AG09319 (cell line): Measurements from ENCODE around the gene KIFC1.

Source experiments
- DNase-seq: peaks from one replicate; pipeline ENCODE4 v3.0.0-alpha.2; 2010; ENCODE audit warnings: low read depth; ENCODE audit errors: extremely low read depth
- CTCF ChIP-seq: IDR thresholded peaks from 2 replicates; pipeline ENCODE4 v1.5.1; 2011; ENCODE audit warnings: low read depth, mild to moderate bottlenecking, inconsistent platforms, low read length, moderate library complexity

The KIFC1 gene

DNA sequence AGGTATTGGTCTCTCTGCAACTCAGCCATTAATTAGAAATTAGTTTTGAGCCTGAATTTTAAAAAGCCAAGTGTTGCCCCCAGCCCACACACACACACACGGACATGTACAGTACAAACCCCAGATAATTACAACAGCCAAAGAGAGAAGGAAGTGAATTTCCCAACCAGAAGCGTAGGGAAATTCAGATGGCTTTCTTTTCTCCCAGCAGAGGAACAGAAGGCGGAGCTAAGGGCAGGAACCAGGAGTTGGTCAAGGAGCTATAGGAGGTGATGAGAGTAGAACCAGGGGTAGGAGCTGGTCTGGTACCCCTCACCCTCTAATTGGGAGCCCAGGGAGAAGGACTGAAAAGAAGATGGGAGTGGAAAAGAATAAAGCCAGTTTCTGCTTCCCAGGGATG is 58.8 kb downstream of the KIFC1 start:
- no peak for DNase-seq
- TF ChIP-seq CTCF, result no peak

DNA sequence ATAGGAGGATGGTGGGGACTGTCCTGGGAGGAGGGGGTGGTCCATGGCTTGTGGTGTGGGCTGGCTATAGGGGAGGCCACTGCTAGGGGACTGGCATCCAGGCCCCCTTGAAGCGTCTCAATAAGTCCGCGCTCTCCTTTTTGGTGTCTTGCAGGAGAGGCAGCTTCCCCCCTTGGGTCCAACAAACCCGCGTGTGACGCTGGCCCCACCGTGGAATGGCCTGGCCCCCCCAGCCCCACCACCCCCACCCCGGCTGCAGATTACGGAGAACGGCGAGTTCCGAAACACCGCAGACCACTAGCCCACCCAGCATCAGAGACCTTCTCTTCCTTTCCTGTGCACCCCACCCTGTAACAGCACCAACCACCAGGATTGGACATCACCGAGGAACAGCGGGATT is 60.0 kb downstream of the KIFC1 start:
- no peak for TF ChIP-seq CTCF
- DNase-seq, result no peak

DNA sequence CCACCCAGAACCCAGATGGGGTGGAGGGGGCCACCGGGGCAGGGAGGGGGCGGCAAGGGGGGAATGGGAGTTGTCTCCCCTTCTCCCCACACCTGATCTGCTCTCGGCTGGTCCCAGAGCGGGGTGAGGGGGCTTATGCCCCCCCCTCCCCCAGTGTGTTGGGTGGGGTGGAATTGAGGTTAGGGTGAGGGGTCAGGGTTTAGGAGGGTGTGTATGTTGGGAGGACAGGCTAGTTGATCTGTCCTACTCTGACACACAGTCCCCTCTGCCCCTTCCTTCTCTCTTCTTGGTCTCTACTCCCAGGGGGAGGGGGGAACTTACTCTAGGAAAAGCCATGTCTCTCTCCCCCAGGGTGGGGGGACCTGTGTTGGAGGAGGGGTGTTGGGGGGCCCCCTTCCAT is 60.9 kb downstream of the KIFC1 start:
- DNase-seq, result no peak
- TF ChIP-seq CTCF, result no peak

DNA sequence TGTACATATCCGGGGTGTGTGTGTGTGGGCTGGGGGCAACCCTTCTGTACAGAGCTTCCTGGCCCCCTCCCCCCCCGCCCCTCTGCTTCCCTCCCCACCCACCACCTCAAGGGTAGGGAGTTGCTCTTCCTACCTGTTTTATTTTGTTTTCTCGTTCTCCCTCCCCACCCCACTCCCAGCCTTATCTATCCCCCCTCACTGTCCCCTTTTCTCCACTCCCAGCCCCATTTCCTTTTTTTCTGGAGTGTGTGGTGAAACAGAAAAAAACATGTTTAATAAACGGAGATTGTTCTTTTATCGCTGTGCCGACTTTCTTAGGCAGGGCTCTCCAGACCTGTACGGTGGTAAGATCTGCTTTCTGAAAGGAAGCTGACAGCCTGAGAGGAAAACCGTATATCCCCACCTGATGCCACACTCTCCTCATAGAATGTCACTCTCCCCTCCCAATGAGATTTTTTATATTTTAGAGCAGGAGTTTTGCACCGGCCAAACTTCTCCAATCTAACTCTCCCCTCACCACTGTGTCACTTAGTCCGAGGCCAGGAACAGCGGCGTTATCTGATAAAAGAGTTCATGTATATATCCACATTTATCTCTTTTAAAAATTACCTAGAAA is 61.9 kb downstream of the KIFC1 start:
- TF ChIP-seq CTCF, result no peak
- DNase-seq, result no peak

DNA sequence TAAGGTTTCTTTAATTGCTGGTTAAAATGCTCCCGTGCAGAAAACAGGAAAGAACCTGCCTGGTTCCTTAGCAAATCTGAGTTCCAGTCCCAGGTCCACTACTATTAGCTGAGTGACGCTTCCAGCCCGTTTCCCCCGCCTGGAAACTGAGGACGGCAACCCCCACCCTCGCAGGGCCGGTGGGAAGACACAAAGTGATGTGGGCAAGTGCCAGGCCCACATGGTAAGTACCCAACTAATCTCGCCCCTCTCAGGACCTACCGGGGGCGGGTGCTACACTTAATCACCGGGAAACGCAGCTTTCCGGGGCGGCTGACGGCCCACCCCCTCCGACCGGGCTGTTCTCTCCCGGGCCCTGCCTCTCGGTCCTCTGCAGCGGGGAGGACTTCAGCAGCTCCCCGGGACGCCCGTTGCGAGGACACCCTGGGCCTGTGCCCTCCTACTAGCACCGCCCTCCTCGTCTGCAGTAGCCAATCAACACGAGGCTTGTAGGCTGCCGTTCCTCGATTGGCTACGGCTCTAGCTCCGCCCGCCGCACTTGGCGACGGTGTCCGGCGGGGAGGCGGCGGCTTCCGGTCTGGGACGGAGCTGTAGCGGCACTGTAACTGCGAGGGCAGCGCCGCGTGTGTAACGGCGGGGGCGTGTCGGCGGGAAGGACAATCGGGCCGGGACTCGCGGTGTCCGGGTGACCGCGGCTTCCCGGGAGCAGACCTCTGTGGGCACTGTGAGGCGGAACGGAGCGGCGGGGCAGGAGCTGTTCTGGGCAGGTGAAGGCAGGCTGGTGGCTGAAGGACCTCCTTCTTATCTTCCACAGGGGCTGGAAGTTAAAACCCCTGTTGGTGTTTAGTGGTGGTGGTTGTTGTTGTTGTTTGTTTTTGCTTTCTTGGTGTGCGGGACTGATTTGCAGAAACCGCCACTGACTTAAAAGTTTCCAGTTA is 62.7 kb downstream of the KIFC1 start, which contains the start of gene ZBTB9:
Gene ZBTB9 (plus strand): TSS at position 568 of the 938 bp plus-strand sequence. CDS start 525 bp downstream, outside the sequence.
- peak; percentile 91 for DNase-seq
- TF ChIP-seq CTCF, result no peak

DNA sequence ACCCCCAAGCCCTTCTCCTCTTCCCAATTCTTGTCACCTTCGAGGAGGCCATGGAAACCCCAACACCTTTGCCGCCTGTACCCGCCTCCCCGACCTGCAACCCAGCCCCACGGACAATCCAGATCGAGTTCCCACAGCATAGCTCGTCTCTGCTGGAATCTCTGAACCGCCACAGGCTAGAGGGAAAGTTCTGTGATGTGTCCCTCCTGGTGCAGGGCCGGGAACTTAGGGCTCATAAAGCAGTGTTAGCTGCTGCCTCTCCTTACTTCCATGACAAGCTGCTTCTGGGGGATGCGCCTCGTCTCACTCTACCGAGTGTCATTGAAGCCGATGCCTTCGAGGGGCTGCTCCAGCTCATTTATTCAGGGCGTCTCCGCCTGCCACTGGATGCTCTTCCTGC is 63.4 kb downstream of the KIFC1 start:
- TF ChIP-seq CTCF, result no peak
- DNase-seq, result no peak

GRCh38 chr6:33456156-33456555 is 64.5 kb downstream of the KIFC1 start:
- TF ChIP-seq CTCF, result no peak
- DNase-seq, result no peak
